AG20443 (cell line): ENCODE results near the gene PTPRN2.
"Not testable (repeated sequence)": the region's sequence is repeated elsewhere in the genome, so short reads cannot be mapped to it uniquely, and the experiment has no call there.

ENCODE experiments used
- DNase-seq: peaks from one replicate; pipeline ENCODE4 v3.0.0; 2012; ENCODE audit warnings: low spot score, mixed read lengths

Gene PTPRN2

DNA sequence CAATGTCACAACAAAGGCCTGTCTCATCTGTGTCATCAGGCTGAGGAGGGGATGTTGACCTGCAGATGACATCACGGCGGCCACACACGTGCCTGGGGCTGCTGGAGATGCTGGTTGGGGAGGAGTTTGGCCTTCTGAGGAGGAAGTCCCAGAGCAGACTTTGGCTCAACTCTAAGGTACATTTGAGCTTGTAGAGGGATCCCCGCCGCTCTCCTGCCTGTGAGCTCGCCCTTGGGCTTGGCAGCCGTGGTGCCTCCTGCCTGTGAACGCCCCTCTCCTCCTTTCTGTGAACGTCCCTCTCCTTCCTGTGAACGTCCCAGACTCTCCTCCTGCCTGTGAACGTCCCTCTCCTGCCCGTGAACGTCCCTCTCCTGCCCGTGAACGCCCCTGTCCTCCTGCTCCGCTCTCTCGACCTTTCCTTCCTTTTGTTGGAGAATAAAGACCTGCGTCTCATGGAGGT, 1074.4 kb downstream of the PTPRN2 start:
- DNase-seq = no peak

GRCh38 chr7:157509226-157509625, 1078.4 kb downstream of the PTPRN2 start:
- DNase-seq = no peak

DNA sequence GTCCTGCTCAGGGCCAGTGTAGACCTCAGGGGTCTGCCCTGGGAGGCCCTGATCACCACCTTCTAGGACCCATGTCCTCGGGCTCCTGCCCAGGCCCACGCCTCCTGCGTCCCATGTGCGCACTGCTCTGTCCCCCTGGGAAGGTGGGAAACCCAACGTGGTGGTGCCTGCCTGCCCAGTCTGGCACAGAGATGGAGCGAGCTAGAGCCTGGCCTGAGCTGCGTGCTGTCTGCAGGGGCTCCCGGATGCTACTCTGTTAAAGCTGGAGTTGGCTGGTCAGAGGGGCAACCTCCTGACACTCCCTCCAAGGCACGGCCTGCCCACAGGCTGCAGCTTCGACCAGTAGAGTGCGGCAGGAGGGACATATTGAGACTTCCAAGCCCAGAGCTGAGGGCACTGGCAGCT, 1079.1 kb downstream of the PTPRN2 start:
- DNase-seq = no peak

- no peak for DNase-seq
These were observed 1079.6 kb downstream of the PTPRN2 start for GRCh38 chr7:157507987-157508386.

DNA sequence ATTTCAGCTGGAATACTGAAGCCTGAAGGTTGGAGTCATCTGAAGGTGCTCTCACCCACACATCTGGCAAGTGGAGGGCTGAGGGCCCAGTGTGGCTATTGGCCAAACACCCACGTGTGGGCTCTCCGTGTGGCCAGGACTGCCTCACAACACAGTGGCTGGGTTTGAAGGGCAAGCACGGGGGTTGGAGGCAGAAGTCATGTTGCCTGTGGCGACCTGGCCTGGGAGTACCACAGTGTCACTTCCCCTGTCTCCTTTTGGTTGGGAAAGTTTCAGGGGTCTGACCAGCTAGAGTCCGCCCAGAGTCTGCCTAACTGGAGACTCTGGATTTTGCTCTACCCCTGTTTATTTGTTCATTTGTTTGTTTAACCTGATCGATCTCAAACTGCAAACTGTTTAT, 1081.4 kb downstream of the PTPRN2 start:
- no peak for DNase-seq

GRCh38 chr7:157505646-157506045, 1082.0 kb downstream of the PTPRN2 start:
- DNase-seq = no peak

GRCh38 chr7:157503229-157503628, 1084.4 kb downstream of the PTPRN2 start:
- DNase-seq = no peak

DNA sequence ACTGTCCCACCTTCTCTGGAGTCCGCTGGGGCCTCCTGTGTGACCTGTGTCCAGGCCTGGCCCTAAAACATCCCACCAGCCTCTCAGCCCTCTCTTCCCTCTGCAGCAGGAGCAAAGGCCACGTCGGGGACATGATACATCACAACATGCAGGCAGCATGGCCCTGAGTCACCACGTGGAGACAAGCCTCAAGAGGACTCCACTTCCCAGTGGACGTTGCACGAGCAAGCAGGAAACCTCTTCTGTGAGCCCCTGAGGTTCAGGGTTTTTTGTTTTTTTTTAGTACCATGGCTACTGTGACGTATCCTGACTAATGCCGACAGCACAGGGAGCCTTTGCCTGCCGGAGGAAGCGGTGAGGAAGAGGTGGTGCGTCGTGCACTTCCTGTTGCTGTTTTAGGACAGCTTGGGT, 1084.9 kb downstream of the PTPRN2 start:
- no peak for DNase-seq

- DNase-seq = no peak
These were observed 1086.0 kb downstream of the PTPRN2 start for GRCh38 chr7:157501581-157501980.

GRCh38 chr7:157500989-157501540, 1086.6 kb downstream of the PTPRN2 start:
- not testable (repeated sequence) for DNase-seq

DNA sequence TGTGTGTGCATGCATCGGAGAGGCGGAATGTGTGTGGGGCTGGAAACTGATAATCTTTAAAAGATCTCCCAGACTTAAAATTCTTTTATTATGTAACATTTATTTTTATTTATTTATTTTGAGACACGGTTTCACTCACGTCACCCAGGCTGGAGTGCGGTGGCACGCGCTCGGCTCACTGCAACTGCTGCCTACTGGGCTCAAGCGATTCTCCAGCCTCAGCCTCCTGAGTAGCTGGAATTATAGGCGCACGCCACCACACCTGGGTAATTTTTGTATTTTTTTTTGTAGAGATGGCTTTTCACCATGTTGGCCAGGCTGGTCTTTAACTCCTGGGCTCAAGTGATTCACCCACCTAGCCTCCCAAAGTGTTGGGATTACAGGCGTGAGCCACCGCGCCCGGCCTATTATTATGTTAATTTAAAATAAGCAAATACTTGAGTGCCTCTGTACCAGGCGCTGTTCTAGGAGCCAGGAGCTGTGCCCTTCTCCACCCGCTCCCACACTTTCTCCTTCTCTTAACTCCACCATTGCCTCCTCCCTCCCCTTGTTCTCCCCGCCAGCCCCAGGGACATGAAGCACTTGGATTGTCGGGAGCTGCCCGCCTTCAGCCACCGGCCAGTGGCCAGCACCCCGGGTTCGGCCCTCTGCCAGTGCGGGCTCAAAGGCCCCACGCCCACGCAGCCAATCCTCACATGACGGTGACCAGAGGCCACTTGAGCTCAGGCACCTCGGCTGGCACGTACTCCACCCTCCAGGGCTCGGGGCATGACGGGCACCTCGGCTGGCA, 1087.3 kb downstream of the PTPRN2 start:
- DNase-seq = no peak

DNA sequence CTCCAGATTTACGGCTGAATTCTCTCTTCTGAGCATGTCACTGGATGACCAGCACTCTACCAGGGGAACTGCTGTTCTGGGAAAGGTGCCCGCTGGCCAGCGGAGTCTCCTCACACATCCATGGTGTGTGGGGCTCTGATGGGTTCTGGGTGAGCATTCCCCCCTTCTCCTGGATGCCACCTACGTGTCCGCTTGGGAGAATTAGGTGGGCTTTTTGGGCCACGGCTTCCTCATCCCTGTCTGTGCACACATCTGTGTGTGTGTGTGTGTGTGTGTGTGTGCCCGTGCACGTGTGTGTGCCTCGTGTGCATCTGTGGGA, 1087.8 kb downstream of the PTPRN2 start:
- DNase-seq = no peak

DNA sequence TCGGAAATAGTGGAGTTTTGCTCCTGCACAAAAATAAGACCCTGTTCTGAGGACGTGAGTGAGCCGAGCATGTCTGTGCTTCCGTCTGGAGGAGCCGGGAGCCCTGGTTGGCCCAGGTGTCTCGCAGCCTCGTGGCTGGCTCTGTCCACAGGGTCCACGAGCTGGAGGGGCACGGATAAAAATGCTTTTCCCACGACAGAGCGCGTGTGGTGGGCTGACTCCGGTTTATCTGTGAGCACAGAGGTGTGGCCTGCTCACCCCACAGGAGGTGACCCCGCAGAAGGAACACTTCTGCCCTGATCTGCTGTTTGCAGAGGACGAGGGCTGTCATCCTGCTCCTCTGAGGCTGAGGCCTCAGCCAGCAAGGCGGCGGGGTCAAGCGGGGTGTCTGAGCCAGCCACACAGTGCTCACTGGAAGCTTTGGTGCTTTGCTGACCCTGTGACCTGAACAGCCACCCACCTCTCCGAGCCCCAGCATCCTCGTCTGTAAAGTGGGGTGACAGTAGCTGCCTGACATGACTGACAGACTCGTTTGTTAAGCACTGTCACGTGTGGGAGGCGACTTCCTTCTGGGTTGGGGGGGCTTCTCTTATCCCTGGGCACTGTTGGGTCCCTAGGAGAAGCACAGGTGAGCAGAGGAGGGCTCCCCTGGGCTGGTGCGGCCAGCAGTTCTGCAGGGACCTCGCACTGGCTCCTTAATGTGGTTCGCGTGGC, 1088.3 kb downstream of the PTPRN2 start:
- no peak for DNase-seq

DNA sequence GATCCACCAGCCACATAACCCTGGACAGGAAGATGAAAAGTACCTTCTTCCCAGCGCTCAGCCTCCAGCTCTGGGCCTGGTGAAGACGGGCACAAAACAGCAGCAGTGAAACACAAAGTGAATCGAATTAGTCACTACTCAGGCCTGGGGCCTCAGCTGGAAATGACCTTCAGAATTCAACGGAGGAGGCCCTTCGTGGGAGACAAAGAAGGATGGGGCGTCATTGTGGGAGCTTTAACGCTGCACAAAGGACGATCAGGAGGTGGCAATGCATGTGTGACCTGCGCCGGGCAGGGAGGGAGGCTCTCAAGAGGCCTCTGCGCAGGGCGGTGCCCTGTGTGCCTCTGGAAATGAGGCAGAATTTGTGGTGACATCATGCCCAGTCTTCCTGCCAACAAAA, 1089.0 kb downstream of the PTPRN2 start:
- no peak for DNase-seq

DNA sequence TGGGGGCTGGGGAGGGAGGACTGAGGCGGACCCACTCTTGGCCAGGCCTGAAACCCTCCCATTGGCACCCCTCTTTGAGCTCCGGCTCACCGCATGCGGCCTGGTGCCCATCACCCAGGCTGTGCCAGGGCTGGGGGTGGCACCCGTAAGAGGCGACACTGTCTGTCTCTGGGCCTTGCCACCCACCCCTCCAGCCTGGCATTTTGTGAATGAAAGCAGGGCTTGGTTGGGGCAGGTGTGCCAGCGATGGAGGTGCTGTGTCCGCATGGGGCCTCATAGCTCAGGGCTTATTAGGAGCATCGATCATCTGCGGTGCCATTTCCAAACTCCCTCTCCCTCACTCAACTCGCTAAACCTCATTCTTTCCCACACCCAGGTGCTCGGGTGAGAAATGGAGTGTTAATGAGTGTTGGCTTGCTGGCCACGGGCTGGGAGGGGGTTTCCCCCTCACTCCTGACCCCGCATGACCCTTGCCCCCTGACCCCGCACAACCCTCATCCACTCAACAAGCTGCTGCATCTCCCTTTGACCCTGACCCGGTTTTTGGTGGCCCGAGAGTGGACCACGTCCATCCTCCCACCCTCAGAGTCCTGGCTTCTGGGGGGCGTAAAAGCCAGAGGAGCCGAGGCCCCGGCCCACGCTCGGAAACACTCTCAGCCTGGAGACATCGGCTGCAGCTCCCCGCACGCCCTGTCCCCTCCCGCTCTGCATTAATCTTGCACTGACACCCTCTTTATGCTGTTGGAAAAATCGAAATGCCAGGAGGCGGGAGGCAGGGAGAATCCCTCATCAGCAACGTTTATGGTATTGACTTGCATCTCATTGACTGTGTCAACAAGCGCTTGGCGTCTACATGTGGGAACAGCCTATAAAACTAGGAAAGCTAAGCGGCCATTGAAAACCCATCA, 1089.6 kb downstream of the PTPRN2 start:
- no peak for DNase-seq

- no peak for DNase-seq
These were observed 1090.3 kb downstream of the PTPRN2 start for GRCh38 chr7:157497367-157497743.

- no peak for DNase-seq
These were observed 1091.0 kb downstream of the PTPRN2 start for GRCh38 chr7:157496416-157497275.

DNA sequence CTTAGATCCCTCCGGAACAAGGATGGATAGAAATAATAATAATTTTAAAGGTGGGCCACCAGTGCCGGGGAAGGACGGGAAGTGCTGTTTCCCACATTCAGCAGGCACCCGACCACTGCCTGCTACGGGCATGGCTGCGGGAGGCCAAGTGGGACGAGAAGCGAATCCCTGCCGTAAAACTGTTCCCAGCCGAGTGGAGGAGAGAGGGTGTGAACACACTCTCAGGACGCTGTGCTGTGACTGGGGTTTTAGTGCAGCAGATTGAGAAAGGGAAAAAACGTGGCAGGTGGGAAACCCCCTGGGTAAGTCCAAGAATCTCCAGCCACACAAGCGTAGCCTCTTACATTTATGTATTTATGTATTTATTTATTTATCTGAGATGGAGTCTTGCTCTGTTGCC, 1092.0 kb downstream of the PTPRN2 start:
- no peak for DNase-seq

GRCh38 chr7:157495177-157495553, 1092.5 kb downstream of the PTPRN2 start:
- DNase-seq = no peak

- DNase-seq = no peak
These were observed 1093.0 kb downstream of the PTPRN2 start for GRCh38 chr7:157494506-157495176.

DNA sequence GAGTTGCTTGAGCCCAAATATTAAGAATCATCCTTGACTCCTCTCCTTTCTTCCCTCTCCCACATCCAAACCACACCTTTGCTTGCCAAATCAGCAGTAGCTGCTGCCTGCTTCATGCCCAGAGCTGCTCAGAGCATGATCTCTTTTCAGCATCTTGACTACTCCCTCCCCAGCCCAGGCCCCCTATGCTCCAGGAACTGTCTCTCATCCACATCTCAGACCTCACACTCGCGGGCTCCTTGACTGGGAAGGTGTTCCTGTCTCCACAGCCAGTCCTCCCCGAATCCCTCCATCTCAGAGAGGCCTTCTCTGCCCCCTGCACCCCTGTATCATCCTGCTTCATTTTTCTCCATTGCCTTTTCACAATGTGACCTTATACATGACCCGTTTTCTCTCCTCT, 1093.8 kb downstream of the PTPRN2 start:
- DNase-seq = no peak
